Brain microvascular endothelial cell (primary cell): Measurements from ENCODE around the gene CNN2.

ENCODE experiments used
- DNase-seq: peaks from one replicate; pipeline ENCODE4 v3.0.0-alpha.2; 2020
- H3K27ac ChIP-seq: fragments of 250-450 bp; sonication (Bioruptor Pico); 2 replicates; pipeline ENCODE4 v1.5.1; 2020; ENCODE audit warnings: mild to moderate bottlenecking, moderate library complexity
- H3K27me3 ChIP-seq: fragments of 250-450 bp; sonication (Bioruptor Pico); replicated peaks from 2 replicates; pipeline ENCODE4 v1.5.1; 2020; ENCODE audit warnings: mild to moderate bottlenecking
- H3K36me3 ChIP-seq: fragments of 250-450 bp; sonication (Bioruptor Pico); replicated peaks from 2 replicates; pipeline ENCODE4 v1.5.1; 2020; ENCODE audit warnings: mild to moderate bottlenecking
- H3K4me3 ChIP-seq: 2 replicates; pipeline ENCODE4 v1.5.1; 2011; ENCODE audit warnings: low read depth, mild to moderate bottlenecking, control low read depth, low read length, moderate library complexity
- in situ Hi-C: cut with HindIII; loops from 2 replicates; pipeline ENCODE4 v1.10.0; 2017; ENCODE audit warnings: low sequenced_read_pairs, low pct_ligation_motif_present
- TF ChIP-seq, protein P1 (sequence below): IDR thresholded peaks from 2 replicates; pipeline ENCODE4 v1.5.1; 2011; ENCODE audit warnings: low read depth, mild to moderate bottlenecking, moderate library complexity, low read length, control low read depth, inconsistent platforms; ENCODE audit errors: missing control alignments

Gene CNN2

DNA sequence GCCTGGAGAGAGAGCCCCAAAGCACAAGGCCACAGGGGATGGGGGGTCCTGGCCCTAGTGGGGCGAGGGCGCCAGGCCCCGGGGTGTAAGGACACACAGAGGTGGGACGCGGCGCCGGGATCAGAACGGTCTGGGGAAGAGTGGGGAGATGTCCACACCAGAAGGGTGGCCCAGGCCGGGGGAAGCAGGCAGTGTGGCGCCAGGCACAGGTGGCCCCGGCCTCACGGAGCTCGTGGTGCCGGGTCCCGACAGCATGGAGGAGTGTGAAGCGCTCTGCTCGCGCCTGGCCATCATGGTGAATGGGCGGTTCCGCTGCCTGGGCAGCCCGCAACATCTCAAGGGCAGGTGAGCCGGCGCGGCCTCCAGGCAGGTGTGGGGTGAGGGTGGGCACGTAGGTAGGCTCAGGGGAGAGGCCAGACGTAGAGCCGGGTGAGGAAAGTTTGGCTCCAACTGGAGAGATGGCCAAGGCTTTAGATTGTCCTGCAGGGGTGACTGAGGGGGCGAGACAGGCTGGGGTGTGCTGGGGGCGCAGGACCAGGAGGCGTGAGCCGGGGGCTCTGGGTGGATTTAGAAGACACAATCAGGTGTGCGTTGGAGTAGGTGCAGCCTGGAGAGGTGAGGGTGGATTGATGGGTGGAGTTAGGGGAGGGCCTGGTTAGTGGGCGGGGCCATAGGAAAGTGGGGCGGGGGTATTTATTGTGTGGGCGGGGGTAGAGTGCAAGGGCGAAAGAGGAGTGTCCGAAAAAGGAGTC lies 37.7 kb downstream of the CNN2 start:
- H3K27me3 ChIP-seq: no peaks in the 10 kb centered on the region
- DNase-seq: no peak
- TF ChIP-seq, protein P1, sequence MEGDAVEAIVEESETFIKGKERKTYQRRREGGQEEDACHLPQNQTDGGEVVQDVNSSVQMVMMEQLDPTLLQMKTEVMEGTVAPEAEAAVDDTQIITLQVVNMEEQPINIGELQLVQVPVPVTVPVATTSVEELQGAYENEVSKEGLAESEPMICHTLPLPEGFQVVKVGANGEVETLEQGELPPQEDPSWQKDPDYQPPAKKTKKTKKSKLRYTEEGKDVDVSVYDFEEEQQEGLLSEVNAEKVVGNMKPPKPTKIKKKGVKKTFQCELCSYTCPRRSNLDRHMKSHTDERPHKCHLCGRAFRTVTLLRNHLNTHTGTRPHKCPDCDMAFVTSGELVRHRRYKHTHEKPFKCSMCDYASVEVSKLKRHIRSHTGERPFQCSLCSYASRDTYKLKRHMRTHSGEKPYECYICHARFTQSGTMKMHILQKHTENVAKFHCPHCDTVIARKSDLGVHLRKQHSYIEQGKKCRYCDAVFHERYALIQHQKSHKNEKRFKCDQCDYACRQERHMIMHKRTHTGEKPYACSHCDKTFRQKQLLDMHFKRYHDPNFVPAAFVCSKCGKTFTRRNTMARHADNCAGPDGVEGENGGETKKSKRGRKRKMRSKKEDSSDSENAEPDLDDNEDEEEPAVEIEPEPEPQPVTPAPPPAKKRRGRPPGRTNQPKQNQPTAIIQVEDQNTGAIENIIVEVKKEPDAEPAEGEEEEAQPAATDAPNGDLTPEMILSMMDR: no peak
- no peaks in the 10 kb centered on the region for H3K36me3 ChIP-seq
- in situ Hi-C loops: no loop called here
- no peak overlapping the region for H3K4me3 ChIP-seq
- H3K27ac ChIP-seq: no peak overlapping the region

DNA sequence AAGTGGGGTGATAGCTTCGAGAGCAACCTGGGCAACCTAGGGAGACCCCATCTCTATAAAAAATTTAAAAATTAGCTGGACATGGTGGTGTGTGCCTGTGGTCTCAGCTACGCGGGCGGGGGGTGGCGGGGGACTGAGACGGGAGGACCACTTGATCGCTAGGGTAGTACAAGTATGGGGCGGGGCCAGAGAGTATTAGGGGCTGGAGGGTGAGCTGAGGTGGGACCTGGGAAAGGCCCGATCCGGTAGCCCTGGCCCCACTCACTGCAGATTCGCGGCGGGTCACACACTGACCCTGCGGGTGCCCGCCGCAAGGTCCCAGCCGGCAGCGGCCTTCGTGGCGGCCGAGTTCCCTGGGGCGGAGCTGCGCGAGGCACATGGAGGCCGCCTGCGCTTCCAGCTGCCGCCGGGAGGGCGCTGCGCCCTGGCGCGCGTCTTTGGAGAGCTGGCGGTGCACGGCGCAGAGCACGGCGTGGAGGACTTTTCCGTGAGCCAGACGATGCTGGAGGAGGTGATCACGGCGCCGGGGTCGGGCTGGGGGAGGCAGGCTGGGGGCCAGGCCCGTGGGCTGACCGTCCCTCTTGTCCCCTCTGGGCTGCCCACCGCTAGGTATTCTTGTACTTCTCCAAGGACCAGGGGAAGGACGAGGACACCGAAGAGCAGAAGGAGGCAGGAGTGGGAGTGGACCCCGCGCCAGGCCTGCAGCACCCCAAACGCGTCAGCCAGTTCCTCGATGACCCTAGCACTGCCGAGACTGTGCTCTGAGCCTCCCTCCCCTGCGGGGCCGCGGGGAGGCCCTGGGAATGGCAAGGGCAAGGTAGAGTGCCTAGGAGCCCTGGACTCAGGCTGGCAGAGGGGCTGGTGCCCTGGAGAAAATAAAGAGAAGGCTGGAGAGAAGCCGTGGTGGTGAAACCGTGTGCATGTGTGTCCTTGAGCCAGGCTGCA lies 38.5 kb downstream of the CNN2 start:
- Histone ChIP-seq H3K27me3 (no peaks in the 10 kb centered on the region), H3K27ac (no peak overlapping the region), H3K4me3 (no peak overlapping the region), H3K36me3 (no peaks in the 10 kb centered on the region)
- in situ Hi-C loops: no loop called here
- TF ChIP-seq, protein P1: peak; percentile 68
- no peak for DNase-seq

DNA sequence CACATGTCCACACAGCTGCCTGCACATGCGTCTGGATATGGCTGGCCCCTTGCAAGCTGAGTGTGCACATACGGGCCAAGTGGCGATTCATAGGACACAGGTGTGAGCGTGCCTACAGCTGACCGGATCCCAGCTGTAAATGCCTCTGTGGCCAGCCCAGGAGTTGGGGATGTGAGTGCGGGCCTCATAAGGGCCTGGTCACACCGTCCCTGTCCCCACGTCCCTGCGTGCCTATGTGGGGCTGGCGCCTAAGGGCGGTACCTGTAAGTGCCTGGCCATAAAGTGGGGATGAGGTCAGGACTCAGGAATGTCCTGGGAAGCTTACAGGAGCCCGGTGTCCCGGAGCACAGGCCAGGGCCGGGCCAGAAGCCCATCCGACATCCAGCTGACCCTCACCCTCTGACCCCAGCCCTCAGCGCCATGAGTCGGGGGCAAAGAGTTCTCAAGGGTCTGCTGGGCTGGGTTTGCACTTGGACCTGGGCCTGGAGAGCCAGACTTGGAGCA lies 39.2 kb downstream of the CNN2 start:
- no peak overlapping the region for H3K27ac ChIP-seq

DNA sequence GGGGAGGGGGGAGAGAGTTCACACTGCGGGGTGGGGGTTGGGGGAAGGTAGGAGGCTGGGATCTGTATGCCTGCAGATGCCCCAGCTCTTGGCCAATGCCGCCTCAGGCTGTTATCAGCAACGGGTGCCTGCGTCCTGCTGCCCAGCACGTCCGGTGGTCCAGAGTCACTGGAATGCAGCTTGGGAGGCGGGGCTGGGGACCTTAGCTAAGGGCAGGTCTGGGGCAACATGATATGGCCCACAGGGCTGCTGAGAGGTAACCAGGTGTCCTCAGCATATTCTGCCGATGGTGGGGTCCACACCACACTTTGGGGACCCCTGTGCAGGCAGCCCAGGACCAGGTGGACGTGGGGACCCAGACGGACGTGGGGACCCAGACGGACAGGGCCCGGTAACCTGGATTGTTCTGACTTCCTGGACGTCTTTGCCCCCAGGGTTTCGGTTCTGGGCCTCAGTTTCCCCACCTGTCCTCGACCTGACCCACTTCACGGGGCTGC lies 39.9 kb downstream of the CNN2 start:
- no peak overlapping the region for H3K27ac ChIP-seq
- no peak overlapping the region for H3K4me3 ChIP-seq
- in situ Hi-C loops: no loop called here
- H3K36me3 ChIP-seq: no peaks in the 10 kb centered on the region
- TF ChIP-seq, protein P1: no peak
- peaks cover 7% of the 10 kb centered on the region for H3K27me3 ChIP-seq
- no peak for DNase-seq

More for the DNA sequence above, 39.2 kb downstream of the CNN2 start:
- no peak for DNase-seq
- Histone ChIP-seq H3K4me3 (no peak overlapping the region), H3K36me3 (no peaks in the 10 kb centered on the region), H3K27me3 (peaks cover 2% of the 10 kb centered on the region)
- in situ Hi-C loops: no loop called here
- TF ChIP-seq, protein P1: no peak

DNA sequence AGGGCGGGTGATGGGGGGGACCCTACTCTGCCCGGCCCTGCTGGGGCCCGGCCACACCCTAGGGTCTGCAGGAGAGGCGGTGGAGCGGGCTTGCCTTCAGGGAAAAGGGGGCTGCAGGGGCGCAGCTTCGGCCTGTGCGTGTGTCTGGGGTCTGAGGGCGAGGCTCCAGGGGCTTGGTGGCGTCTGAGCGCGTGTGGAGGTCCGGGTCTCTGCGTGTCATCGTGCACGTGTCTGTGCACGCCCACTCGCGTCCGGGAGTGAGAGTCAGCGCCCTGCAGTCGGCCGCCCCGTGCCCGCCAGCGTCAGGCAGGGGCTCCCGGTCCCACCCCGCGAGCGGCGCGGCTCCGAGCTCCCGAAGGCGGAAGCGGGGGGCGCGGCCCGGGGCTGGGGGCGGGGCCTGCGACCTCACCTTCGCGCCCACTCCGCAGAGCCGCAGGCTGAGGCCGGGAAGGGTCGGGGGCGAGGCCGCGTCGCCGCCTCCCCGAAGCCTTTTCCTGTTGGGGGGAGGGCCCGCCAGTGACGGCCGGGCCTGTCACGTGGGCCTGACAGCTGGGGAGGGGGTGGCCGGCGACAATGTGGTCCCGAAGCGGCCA lies 40.4 kb downstream of the CNN2 start, which contains the start of gene ARHGAP45:
Gene ARHGAP45, plus strand, starts transcription at position 420 of the 593 bp plus-strand sequence. CDS start 239 bp downstream, outside the sequence.
- in situ Hi-C loops: no loop called here
- H3K27me3 ChIP-seq: peaks cover 7% of the 10 kb centered on the region
- no peak within 1 kb of the TSS for H3K4me3 ChIP-seq
- no peaks in the 10 kb centered on the region for H3K36me3 ChIP-seq
- no peak within 1 kb of the TSS for H3K27ac ChIP-seq
- TF ChIP-seq, protein P1: no peak
- no peak for DNase-seq
